ENCODE measurements around the gene SCUBE3. TPM values are rescaled to one million over a fixed set of nuclear protein-coding genes. Genes with fewer than 3 reads are reported as not detected.

The SCUBE3 gene
- total RNA-seq, 2 donors from 2014 or later: 0.20 to 0.74 TPM

- Histone ChIP-seq H3K4me1 (no peaks in the 10 kb centered on the region), H3K27me3 (no peaks in the 10 kb centered on the region), H3K36me3 (no peaks in the 10 kb centered on the region), H3K9ac (ENCODE audit: low read depth in 2 of 2, low read length in 2 of 2) (no peak overlapping the region), H3K4me3 (no peak overlapping the region), H3K9me3 (no peaks in the 10 kb centered on the region), H3K27ac (no peak overlapping the region)
- intact Hi-C loops (cut with DNase I): loop anchor here (10.0 kb wide), 1 partner anchor 260 kb away; no protein-coding TSS in a partner anchor
- TF ChIP-seq CTCF (IDR thresholded peaks at IDR 0.05): no peak
- DNase-seq: no peak
Measured at GRCh38 chr6:35244551-35244950, 30.8 kb downstream of the SCUBE3 start.

DNA sequence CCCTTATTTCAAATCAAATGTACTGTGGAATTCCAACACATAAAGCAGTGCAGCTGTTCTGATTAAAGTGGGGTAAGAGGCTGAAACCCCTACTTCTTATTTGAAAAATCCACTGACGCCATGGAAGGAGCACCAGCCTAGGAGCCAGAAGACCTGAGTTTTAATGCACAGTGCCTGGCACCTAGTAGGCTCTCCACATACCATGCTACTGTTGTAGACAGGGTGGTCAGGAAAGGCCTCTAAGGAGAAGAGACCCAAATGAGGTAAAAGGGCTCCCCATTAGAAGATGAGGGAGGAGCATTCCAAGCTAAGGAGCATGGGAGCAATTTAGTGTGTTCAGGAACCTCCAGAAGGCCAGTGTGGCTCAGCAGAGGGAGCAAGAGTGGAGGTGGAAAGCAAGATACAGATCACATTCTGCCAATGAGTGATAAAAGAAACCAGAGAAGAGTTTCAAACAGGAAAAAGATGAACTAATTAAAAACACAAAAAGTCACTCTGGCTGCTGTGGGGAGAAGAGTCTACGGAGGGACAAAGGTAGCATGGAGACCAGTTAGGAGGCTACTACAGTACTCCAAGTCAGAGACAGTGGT lies 34.0 kb downstream of the SCUBE3 start:
- no peak overlapping the region for H3K4me3 ChIP-seq
- no peaks in the 10 kb centered on the region for H3K36me3 ChIP-seq
- H3K27me3 ChIP-seq: no peaks in the 10 kb centered on the region
- H3K27ac ChIP-seq: no peak overlapping the region
- H3K4me1 ChIP-seq: no peaks in the 10 kb centered on the region
- no peaks in the 10 kb centered on the region for H3K9me3 ChIP-seq
- no peak for TF ChIP-seq CTCF (IDR thresholded peaks at IDR 0.05)
- intact Hi-C loops (cut with DNase I): loop anchor here (10.0 kb wide), 1 partner anchor 263 kb away; no protein-coding TSS in a partner anchor
- no peak for DNase-seq
- no peak overlapping the region for H3K9ac ChIP-seq (ENCODE audit: low read depth in 2 of 2, low read length in 2 of 2)

DNA sequence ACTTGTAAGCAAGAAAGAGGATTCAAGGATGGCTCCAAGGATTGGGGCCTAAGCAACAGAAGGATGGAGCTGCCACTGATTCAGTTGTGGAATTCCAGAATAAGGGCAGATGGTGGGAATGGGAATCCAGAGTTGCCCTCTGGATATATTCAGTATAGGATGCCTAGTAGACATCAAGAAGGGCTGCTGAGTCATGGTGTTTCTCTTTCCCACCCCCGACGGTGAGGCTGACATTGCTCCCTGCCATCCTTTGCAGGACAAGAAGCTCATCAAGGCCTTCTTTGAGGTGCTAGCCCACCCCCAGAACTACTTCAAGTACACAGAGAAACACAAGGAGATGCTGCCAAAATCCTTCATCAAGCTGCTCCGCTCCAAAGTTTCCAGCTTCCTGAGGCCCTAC lies 34.5 kb downstream of the SCUBE3 start:
- H3K27me3 ChIP-seq: no peaks in the 10 kb centered on the region
- no peaks in the 10 kb centered on the region for H3K36me3 ChIP-seq
- H3K4me1 ChIP-seq: no peaks in the 10 kb centered on the region
- no peak for DNase-seq
- no peak for TF ChIP-seq CTCF (IDR thresholded peaks at IDR 0.05)
- H3K4me3 ChIP-seq: no peak overlapping the region
- no peaks in the 10 kb centered on the region for H3K9me3 ChIP-seq
- no peak overlapping the region for H3K9ac ChIP-seq (ENCODE audit: low read depth in 2 of 2, low read length in 2 of 2)
- intact Hi-C loops (cut with DNase I): loop anchor here (10.0 kb wide), 1 partner anchor 263 kb away; no protein-coding TSS in a partner anchor
- no peak overlapping the region for H3K27ac ChIP-seq

DNA sequence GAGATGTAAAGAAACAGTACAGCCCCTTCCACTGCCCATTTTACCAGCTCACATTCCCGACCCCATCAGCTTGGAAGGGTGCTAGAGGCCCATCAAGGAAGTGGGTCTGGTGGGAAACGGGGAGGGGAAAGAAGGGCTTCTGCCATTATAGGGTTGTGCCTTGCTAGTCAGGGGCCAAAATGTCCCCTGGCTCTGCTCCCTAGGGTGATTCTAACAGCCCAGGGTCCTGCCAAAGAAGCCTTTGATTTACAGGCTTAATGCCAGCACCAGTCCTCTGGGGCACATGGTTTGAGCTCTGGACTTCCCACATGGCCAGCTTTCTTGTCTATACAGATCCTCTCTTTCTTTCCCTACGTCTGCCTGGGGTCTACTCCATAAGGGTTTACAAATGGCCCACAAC lies 35.2 kb downstream of the SCUBE3 start:
- H3K36me3 ChIP-seq: no peaks in the 10 kb centered on the region
- TF ChIP-seq CTCF (IDR thresholded peaks at IDR 0.05): no peak
- H3K4me1 ChIP-seq: no peaks in the 10 kb centered on the region
- H3K9me3 ChIP-seq: no peaks in the 10 kb centered on the region
- DNase-seq: no peak
- no peak overlapping the region for H3K27ac ChIP-seq
- no peaks in the 10 kb centered on the region for H3K27me3 ChIP-seq
- intact Hi-C loops (cut with DNase I): loop anchor here (10.0 kb wide), 1 partner anchor 264 kb away; no protein-coding TSS in a partner anchor
- no peak overlapping the region for H3K4me3 ChIP-seq
- H3K9ac ChIP-seq (ENCODE audit: low read depth in 2 of 2, low read length in 2 of 2): no peak overlapping the region

GRCh38 chr6:35251949-35252348 lies 38.2 kb downstream of the SCUBE3 start:
- intact Hi-C loops (cut with DNase I): no loop called here
- no peak for TF ChIP-seq CTCF (IDR thresholded peaks at IDR 0.05)

More at GRCh38 chr6:35251949-35252348, 38.2 kb downstream of the SCUBE3 start:
- Histone ChIP-seq H3K36me3 (no peaks in the 10 kb centered on the region), H3K4me1 (no peaks in the 10 kb centered on the region), H3K4me3 (no peak overlapping the region), H3K9ac (ENCODE audit: low read depth in 2 of 2, low read length in 2 of 2) (no peak overlapping the region), H3K27ac (no peak overlapping the region), H3K27me3 (no peaks in the 10 kb centered on the region), H3K9me3 (no peaks in the 10 kb centered on the region)
- DNase-seq: no peak

Data from colonic mucosa (tissue), 4 donors.